Hematopoietic multipotent progenitor cell treated with erythropoietin and hydrocortisone succinate and interleukin-3 and kit ligand, for 4 days (in vitro differentiated cells): ENCODE measurements around the gene GLIS2.
"Not testable (repeated sequence)": the region's sequence is repeated elsewhere in the genome, so short reads cannot be mapped to it uniquely, and the experiment has no call there.

ENCODE experiments used
- DNase-seq: peaks from one replicate; pipeline ENCODE4 v3.0.0-alpha.2; 2015

The GLIS2 gene

DNA sequence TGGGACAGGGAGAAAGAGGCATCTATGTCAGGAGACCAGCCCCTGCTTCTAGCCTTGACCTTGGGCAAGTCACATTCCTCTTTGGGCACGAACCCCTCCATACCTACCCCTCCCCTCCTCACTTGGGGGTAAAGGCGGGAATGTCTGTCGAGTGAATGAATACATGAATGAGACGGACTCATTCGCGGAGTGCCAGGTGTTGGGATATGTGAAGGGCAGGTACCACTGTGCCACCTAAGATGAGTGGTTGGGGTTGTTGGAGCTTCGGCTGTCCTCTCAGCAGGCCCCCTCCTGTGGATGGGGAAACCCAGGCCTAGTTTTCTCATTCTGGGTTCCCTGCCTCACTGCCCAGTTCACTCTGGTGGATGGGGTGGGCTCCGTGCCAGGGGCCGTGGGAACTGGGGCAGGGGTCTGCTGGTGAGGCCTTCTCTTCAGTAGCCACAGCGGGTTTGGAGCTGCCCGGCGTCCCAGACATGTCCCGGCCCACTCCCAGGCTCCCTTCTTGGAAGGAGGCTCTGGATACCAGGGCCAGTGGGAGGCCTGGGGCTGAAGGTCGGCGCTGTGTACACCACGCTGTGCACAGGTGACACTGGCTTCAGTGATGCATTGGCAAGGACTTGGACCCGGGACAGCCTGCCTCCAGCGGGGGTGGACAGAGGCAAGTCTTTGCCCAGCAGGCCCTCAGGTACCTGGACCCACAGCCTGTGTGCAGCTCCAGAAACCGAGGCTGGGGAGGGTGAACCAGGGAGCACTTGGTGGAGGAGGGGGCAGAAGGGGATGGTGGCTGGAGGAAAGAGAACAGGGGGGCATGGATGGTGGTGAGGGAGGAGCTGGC lies 5.6 kb downstream of the GLIS2 start:
- no peak for DNase-seq

DNA sequence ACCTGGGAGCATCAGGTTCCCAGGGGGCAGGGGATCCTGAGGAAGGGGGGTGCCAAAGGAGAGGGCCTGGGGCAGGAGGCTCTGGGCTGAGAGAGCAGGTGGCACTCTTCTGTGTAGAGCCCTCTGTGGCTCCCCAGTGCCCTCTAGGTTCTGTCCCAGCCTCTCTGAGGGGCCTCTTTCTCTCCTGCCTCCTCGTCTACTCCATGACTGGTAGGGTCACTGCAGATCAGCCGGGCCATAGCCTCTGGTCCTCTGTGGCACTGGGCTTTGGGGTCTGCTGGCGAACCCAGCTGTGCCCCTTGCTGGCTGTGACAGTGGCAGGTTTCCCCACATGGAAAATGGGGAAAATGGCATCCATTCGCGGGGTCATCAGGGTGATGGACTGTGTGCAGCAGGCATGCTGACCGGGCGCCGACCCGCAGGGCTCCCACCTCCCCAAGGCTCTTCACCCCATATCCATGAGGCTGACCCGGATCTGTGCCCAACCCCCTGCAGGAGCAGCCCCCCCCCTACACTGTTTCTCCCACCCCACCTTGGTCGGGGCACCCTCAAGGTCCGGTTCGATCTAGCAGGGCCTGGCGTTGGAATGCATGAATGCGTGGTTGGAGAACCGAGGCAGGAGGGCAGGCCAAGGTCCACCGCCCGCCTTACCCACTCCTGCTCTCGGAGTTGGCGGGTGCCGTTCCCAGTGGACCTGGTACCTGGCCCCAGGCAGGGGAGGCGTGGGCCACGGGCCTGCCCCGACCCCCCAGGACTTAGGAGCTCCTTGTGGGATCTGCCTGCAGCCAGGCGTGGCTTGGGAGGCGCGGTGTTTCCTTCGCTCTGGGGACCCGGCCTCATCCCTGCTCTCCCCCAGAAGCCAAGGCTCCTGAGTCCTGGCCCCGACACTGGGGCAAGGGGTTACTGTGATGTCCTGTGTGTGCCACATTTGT lies 6.5 kb downstream of the GLIS2 start:
- no peak for DNase-seq

DNA sequence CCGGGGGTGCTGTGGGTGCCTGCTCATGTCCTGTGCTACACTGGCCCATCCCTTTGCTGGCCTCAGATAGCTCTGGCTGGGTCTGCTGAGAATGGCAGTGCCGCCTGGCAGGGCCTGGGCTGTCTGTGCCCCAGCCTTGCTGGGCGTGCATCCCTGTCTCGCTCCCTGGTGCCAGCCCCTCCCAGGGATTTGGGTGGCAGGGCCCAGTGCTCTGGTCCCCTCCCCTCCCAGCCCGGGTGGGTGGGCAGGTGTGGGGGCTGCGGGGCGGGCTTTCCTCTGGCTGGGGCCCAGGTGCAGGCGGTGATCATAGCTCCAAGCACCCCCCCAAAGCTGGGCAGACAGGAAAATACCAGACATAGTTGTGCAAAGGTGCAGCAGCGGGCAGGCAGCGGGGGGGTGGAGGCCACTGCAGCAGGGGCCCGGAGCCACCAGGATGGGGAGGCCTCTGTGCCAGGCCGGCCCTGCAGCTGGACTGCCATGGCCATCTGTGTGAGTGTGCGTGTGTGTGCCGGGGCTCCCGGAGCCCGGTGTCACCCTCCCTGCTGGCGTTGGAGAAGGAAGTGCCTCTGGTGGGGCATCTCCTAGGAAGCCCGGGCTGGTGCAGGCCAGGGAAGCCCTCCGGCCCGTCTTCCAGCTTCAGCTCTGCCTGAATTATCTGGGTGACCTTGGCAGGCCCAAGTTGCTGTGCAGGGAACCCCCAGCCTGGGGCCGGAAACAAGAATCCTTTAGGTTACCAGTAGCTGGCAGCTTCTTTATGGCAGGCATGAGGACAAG lies 7.4 kb downstream of the GLIS2 start:
- DNase-seq: no peak

DNA sequence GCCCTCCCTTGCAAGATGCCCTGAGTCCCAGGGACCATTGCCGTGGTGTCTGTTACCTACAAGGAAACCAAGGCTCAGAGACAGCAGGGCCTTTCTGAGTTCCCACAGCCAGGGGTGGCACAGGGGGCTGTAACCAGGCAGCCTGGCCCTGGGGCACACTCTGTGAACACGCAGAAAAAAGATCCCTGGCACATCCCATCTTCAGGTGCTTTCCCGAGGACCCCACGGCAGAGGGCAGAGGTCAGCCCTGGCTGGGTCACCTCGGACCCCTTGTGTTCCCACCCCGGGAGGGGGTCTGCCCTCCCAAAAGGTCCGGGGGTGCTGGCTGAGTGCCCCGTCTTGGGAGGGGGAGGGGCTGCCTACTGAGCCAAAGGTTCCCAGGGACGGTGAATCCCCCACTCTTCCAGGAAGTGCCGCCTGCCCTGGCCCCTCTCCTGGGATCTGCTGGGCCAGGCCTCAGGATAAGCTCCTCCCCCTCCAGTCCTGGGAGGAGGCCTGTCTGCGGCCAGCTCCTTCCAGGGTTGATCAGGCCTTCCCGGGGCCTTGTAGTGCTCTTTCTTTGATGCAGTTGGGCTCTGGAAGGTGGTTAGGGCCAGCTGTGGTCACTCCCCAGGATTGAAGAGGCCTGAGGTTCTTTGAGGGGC lies 8.1 kb downstream of the GLIS2 start:
- DNase-seq: no peak

DNA sequence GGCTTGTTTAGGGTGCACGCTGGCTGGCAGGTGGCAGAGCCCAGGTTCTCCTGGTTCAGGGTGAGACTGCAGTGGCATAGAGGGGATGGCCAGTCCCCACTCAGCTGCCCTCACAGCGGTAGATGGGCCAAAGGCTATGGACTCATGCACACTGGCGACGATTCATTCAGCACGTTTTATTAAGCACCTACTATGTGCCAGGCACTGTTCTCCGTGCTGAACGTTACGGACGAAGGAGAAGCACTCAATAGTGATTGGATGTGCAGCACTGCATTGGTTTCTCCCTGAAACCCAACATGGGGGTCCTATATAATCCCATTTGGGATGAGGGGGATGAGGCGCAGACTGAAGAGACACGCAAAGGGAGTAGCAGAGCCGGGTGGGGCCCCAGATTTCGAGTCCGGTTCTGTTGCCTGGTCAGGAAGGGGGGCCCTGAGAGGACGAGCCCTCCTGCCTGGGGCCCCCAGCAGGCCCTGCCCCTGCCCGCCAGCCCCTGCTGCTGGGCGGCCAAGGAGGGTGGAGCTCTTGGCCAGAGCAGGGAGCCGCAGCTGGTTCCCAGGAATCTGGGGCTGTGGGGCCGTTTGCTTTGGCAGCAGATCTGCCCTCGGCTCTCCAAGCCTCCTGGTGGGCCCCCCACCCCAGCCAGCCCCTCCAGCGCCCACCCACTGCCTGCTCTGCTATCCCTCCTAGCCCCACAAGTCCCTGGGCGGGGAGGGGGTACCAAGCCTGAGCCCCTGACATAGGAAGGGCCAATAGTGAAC lies 8.8 kb downstream of the GLIS2 start:
- no peak for DNase-seq

DNA sequence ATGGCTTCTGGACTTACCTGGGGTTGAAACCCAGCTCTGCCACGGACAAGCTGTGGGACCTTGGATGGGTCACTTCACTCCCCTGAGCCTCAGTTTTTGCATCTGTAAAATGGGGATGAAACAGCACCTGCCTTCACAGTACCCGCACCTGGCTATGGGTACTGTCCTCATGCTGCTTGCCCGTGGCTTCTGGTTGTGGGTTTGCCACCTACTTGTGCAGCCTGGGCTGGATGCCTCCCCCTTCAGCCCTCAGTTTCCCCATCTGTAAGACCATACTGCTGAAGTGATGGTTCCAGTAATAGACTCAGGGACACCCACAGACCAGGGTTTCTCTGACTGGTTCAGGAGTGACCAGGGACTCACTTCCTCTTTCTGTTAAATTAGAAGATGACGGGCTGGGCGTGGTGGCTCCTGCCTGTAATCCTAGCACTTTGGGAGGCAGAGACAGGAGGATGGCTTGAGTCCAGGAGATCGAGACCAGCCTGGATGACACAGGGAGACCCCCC lies 9.4 kb downstream of the GLIS2 start:
- DNase-seq: peak; percentile 66

DNA sequence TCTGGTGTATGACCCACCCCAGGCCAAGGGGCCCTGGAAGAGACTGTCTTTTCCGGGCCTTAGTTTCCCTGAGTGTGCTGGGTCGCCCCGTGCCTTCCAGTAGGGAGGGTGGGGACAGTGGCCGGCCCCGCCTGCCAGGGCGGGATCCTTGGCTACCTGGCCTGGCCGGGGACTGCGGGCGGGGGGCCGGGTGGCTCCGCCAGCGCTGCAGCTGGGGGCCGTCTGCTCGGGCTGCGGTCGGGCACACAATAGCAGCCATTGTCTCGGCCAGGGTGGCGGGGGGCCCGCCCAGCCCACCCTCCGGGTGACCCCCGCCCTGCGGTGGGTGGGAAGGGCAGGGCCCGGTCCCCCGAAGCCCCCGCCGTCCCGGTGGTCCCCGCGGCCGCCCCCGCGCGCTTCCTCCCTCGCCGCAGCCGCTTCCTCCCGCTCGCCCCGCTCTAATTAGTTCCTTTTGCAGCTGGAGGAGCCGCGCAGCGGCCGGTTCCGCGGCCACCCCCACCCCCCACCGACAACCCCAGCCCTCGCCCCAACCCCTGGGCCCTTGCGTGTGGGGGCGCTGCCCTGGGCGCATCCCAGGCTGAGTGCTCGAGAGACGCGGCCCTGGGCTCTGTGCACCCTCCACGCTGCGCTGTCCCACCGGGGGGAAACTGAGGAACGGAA lies 11.6 kb downstream of the GLIS2 start:
- DNase-seq: peak; percentile 48

DNA sequence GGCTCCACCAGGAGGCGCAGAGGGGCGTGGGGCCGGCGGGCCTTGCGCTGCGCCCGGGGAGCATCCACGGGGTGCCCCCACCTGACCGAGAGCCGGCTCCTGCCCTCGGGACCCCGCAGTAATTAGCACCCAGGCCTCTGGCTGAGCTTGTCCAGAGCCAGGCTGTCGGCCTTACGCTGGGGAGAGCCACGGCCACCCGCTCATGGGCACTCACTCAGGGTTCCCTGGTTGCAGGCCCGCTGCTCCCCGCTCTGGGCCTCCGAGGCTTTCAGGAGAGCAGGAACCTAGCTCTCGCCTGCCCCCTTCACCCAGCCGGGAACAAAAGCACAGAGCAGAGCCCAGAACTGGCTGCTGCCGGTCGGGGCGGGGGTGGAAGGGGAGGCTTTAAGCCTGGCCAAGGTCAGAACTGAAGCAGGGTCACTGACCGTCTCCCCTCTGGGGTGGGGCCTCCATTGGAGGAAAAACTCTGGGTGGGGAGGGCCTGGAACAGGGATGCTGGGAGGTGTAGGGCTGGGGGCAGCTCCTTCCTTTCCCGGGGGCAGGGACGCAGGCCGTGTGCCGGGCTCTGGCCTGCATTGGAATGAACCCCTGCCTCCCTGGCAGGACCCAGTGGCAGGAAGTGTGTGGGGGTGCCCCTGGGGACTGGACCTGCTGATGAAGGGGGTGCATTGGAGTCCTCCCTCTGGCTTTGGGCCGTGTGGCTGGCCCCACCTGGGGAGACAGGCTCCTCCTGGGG lies 12.3 kb downstream of the GLIS2 start:
- DNase-seq: peak; percentile 91

DNA sequence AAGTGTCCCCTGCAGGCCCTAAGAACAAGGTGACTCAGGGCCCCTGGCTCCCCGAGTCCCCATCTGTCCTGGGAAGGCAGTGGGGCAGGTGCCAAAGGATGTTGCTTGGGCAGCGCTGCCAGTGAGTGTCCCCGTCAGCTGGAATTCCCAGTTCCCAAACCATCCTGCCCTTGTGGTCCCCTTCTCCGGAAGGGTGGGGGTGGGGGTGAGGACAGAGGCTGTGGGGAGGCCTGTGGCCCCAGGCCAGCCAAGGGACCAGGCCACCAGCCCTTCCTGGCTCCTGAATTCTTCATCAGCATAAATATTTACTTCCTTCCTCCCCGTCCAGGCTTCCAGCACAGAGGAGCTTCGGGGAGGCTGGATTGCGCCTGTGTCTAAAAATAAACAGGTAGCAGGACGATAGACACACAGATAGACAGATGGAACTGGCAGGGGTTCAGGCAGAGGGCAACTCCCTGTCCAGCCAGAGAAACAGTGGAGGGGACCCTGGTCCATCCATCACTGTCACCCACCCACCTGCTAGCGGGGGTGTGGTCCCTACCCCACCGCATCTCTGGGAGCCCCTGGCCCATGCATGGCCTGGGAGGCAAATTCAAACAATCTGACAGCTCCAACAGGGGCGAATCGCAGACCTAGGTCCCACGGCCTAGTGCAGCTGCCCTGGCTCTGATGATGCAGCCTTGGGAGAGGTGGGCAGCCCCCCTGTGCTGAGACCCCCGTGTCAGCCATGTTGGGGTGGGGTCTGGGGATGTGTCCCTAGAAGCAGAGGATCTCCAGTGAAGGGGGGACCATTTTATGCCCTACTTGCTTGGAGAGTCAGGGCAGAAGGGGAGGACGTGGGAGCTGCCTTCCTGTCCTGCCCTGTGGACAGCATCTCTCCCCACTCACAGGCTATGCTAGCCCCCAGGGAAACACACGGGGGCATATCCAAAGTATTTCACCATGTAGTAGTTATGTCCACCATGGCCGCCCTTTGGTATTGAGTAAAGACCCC lies 13.2 kb downstream of the GLIS2 start:
- no peak for DNase-seq

DNA sequence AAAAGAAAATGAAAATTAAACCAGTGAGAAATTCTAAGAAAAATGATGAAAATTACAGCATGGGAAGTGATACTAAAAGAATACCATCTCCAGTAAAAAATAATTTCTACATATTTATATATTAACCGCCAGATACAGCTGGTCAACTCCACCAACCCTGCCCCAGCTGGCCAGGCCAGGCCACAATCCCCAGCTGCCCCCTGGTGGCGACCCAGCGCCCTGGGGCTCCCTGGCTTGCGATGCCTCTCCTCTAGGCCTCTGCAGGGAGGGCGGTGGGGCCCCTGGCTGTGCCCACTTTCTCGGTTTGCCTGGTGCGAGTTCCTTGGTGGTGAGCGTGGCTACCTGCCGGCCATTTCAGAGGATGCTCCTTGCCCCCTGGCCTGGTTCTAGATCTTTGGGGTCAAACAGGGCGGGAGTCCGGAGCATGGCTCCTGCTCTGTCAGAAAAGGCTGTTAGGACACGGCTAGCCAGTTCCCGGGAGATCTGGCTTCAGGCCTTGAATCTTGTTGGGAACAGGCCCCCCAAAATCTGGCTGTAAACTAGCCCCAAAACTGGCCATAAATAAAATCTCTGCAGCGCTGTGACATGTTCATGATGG lies 14.5 kb downstream of the GLIS2 start:
- DNase-seq: peak; percentile 80

DNA sequence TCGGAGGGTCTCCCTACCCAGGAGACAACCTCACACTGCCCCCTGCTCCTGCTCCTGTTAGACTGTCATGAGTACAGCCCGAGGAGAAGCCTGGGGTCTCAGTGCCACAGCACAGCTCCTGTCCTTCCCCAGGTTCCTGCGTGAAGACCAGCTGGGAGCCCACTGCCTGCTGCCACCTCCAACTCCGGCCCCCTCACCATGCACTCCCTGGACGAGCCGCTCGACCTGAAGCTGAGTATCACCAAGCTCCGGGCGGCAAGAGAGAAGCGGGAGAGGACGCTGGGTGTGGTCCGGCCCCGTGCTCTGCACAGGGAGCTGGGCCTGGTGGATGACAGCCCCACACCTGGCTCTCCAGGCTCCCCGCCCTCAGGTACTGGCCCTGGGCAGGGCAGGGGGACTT lies 16.2 kb downstream of the GLIS2 start:
- no peak for DNase-seq

DNA sequence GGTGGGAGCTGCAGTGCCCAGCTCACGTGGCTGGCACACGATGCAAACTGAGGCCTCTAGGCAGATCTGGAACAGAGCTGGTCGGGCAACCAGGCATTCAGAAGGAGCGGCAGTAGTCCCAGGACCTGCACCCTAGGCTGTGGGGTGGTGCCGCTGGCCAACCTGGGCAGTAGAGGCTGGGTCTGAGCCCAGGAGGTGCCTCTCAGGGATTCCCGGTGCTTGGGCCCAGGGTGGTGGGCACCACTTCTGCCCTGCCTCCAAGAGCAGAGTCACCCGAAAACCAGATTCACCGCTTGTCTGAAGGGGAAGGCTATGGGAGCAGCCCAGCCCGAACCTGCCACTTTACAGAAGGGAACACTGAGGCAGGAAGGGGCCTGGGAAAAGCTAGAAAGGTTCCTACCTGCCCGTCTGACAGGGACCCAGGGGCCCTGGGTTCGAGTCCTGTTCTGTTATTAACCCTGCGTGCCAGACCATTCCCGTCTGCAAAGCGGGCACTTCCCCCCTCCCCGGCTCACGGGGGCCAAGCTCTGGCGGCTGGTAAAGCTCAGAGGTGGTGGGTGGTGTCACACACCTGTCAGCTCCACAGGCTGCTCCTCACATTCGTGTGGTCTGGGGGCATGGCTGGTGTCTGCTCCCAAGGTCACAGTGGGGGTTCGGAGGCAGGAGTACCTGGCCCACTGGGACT lies 16.9 kb downstream of the GLIS2 start:
- DNase-seq: no peak

DNA sequence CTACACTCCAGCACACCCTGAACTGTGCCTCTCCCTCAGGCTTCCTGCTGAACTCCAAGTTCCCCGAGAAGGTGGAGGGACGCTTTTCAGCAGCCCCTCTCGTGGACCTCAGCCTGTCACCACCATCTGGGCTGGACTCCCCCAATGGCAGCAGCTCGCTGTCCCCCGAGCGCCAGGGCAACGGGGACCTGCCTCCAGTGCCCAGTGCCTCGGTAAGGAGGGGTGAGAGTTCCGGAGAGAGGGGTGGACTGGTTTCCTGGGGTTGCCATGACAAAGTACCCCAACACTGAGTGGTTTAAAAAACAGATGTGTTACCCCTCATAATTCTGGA lies 17.4 kb downstream of the GLIS2 start:
- no peak for DNase-seq

DNA sequence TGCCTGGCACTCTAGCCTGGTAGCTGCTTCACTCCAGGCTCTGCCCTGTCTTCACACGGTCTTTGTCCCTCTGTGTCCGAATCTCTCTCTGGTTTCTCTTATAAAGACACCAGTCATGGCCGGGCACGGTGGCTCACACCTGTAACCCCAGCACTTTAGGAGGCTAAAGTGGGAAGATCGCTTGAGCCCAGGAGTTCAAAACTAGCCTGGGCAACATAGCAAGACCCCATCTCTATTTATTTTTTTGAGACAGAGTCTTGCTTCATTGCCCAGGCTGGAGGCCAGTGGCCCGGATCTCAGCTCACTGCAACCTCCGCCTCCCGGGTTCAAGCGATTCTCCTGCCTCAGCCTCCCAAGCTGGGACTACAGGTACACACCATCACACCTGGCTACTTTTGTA lies 17.8 kb downstream of the GLIS2 start:
- not testable (repeated sequence) for DNase-seq

DNA sequence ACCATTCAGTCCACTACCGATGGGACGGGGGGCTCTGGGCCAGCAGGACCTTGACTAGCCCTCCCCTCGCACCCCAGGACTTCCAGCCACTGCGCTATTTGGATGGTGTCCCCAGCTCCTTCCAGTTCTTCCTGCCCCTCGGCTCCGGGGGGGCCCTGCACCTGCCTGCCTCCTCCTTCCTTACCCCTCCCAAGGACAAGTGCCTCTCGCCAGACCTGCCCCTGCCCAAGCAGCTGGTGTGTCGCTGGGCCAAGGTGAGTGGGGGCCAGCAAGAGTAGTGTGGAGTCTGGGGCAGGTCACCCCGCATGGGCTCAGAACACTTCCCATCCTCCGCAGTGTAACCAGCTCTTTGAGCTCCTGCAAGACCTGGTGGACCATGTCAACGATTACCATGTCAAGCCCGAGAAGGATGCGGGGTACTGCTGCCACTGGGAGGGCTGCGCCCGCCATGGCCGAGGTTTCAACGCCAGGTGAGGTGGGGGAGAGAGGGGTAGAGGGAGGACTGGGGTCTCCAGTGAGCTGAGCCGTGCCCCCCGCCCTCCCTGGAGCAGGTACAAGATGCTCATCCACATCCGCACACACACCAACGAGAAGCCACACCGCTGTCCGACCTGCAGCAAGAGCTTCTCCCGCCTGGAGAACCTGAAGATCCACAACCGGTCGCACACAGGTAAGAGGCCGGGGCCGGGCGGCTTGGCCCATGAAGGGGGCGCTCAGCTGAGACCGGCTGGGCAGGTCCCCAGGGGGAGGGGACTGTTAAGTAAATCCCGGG lies 19.0 kb downstream of the GLIS2 start:
- no peak for DNase-seq

DNA sequence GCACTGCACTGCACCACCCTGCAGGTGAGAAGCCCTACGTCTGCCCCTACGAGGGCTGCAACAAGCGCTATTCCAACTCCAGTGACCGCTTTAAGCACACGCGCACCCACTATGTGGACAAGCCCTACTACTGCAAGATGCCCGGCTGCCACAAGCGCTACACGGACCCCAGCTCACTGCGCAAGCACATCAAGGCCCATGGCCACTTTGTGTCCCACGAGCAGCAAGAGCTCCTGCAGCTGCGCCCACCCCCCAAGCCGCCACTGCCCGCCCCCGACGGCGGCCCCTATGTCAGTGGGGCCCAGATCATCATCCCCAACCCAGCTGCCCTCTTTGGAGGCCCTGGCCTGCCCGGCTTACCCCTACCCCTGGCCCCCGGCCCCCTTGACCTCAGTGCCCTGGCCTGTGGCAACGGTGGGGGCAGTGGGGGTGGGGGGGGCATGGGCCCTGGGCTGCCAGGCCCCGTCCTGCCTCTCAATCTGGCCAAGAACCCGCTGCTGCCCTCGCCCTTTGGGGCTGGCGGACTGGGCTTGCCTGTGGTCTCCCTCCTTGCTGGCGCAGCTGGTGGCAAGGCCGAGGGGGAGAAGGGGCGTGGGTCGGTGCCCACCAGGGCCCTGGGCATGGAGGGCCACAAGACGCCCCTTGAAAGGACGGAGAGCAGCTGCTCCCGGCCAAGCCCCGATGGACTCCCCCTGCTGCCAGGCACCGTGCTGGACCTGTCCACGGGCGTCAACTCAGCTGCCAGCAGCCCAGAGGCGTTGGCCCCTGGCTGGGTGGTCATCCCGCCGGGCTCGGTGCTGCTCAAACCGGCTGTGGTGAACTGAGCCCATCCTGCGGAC lies 21.1 kb downstream of the GLIS2 start:
- no peak for DNase-seq
